Iris pigment epithelial cell (primary cell): ENCODE measurements around the gene KCNMB3.
"Not testable (repeated sequence)": the region's sequence is repeated elsewhere in the genome, so short reads cannot be mapped to it uniquely, and the experiment has no call there.

Source experiments
- DNase-seq: peaks from one replicate; pipeline ENCODE4 v3.0.0-alpha.2; 2011; ENCODE audit warnings: low read depth

Gene KCNMB3

DNA sequence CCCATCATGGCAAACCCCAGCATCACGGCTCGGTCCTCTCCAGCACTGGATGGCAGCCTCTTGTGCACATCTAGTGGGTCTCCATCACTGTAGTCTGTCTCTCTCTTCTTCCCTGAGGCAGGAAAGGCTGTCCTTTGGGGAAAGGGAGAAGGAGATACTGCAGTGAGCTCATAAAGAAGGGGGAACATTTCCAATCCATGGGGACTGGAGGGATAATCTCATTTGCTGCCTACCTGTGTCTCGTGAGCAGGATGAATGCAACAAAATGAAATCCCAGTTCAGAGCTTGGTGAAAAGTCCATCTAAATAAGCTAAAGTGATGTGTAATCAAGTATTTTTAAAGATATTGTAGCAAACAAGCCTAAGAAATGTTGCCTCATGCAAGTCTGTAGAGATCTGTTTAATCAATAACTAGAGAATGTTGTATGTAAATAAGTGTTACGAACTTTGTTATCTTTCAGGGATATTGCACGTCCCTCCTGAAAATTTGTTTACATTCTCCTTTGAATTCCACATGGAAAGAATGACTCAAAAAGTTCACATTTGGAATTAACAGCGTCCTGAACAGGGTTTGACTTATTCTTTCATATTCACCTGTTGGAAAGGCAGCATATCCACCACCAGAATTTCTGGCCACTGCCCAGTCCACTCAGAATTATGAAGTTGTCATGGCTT is at the start of gene KCNMB3:
Gene KCNMB3 (minus strand): TSS at position 312 of the 674 bp plus-strand sequence. CDS start 124 bp downstream, at position 188.
- no peak for DNase-seq

DNA sequence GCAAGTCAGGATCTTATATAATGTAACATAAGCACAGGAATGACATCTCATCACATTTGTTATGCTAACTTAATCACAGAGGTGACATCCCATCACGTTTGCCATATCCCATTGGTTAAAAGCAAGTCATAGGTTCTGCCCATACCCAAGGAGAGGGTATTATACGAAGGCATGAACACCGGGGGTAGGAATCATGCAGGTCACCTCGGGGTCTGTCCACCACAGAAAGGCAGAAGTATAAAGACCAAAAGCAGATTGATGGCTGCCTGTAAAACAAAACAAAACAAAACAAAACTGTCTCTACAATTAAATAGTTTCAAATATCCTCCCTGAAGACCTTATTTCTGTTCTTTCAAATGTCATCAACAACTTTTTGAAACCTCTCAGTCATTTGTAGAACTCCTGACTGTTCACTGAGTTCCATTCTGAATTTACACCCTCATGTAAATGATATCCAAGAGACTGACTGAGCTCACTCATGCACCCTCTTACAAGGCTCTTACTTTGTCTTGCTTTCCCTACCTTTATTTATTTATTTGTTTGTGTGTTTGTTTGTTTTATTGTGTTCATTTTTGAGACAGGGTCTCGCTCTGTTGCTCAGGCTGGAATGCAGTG is 49.2 kb upstream of the KCNMB3 start:
- DNase-seq: no peak

DNA sequence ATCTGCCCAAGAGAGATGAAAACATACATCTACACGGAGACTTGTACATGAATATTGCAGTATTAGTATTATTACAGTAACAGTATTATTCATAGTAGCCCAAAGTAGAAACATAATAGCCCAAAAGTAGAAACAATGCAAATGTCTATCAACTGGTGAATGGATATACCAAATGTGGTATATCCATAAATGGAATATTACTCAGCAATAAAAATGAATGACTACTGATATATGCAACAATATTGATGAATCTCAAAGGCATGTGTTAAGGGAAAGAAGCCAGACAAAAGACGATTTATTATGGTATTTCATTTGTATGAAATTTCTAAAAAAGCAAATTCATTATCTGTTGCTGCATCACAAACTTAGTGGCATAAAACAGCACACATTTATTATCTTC is 48.4 kb upstream of the KCNMB3 start:
- no peak for DNase-seq

DNA sequence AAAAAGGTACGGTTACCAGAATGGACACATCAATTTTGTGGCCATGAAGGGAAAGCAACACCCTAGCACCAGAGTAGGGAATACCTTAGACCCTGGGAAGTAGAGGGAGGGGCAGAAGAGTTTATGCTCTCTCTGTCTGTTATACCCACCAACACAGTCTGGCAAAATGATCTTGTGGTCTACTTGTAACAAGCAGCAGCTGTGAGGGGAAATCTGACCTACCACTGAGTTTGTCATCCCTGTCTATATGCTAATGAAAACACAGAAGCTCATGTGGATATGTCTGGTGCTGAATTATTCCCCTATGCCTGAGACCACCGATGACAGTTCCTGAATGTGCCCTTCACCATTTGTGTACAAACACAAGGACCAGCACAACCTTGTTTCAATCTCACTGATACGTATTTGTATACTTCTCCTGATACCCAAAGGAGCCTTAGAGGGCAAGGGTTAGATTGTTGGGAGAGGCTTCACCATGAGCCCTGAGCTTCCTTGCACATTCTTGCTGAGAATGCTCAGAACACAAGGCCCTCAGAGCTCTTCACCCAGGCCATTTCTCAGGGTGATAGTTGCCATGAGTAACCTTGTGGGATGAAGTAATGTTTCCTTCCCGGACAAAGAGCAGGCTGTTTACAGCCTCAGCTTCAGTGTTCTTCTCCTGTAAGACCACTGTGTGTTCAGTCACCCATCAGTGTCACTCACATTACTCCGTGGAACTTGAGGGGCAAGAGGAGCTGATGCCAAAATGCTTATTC is 47.2 kb upstream of the KCNMB3 start:
- peak; percentile 56 for DNase-seq

DNA sequence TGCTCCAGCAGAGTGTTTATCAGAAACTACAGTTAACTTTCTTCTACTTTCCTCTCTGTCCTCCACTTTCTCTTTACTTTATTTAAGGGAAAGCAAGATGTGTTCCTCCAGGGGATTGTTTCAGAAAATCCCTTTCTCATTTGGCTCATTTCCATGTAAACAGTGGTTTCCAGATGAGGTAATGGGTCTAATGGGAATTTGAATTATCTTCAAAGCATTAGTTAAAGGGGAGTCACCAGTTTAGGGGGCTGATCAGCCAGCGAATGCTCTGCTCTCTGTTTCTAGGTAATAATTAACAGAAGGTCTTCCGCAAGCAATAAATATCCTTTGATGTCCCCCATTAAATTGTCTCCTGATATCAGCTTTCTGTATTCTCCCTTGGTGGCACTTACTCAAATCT is 41.5 kb upstream of the KCNMB3 start:
- DNase-seq: peak; percentile 30

GRCh38 chr3:179289295-179289694 is 38.4 kb upstream of the KCNMB3 start:
- no peak for DNase-seq

GRCh38 chr3:179288845-179289244 is 37.9 kb upstream of the KCNMB3 start:
- DNase-seq: no peak

DNA sequence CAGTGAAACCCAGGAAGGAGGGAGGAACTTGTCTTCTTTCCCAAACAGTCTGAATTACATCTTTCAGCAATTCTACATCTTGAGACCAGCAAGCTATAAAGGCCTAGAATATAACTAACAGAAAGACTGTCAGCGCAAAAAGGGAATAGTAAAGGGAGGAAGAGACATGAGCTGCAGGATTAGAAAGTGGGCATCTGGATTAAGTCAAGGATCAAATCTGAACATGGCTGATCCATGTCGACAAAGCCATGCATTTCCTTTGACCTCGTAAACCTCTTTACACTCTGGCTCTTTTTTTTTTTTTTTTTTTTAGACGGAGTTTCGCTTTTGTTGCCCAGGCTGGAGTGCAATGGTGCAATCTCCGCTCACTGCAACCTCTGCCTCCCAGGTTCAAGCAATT is 35.4 kb upstream of the KCNMB3 start:
- no peak for DNase-seq

DNA sequence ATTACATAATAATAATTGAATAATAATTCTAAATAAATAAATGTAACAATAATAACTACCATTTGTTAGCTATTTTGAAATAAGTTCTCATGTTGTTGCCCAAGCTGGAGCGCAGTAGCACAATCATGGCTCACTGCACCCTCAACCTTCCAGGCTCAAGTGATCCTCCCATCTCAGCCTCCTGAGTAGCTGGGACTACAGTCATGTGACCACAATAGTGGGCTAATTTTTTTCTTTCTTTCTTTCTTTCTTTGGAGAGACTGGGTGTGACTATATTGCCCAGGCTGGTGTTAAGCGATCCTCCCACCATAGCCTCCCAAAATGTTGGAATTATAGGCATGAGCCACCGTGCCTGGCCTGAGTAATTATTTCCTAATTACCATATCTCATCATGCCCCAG is 30.9 kb upstream of the KCNMB3 start:
- no peak for DNase-seq

DNA sequence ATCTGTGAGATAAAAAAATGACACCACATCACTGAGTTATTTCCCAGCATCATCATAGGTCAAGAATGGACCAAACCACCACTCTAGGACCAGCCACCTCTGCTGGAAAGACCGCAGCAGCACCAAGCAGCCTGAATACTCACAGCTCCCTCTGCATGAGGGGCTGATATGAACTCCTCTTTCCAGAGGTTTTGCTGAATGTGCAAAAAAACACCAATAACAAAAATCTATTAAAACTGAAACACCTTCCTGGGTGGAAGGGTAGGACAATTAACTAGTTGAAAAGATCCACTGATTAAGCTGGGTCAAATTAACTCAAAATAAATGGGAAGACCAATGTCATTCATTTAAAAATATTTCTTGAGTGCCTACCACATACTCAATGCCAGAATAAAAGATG is 28.9 kb upstream of the KCNMB3 start:
- no peak for DNase-seq

GRCh38 chr3:179278932-179279693 is 28.2 kb upstream of the KCNMB3 start:
- no peak for DNase-seq

DNA sequence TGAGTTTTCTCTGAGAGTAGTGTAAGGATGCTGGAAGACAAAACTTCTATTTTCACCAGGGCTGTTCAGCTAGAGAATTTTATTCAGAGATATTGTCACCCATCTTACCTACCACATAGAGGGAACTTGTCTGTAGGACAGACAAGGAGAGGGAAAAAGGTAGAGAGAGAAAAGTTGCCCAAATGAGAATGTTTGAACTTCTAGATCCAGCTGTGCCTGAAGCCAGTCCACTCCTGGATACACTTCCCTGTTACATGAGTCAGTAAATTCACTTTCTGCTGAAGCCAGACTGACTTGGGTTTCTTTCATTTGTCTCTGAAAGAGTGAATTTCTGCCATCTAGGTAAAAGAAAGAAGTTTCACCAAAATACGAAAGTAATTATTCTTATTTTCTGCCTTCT is 27.2 kb upstream of the KCNMB3 start:
- DNase-seq: no peak

DNA sequence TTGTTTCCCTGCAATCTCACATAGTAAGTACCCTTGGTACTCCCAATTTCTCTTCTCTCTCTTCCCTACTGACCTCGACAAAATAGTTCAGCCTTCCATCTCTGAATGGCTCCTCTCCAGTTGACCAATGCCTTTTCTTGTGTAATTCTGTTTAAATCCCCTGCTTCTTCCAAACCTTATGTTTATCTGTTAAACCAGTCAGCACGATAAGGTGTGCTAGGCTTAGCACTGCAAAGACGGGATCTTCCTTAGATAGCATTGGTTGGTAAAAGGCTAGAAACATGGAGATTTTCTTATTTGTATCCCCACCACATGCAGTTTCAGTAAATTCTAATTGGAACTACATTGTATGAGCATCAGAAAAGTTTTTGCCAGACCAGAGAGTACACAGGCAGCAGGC is 25.8 kb upstream of the KCNMB3 start:
- DNase-seq: no peak

- DNase-seq: no peak
Observed at GRCh38 chr3:179276001-179276400, 25.1 kb upstream of the KCNMB3 start.

- not testable (repeated sequence) for DNase-seq
Observed at GRCh38 chr3:179274434-179274833, 23.5 kb upstream of the KCNMB3 start.

DNA sequence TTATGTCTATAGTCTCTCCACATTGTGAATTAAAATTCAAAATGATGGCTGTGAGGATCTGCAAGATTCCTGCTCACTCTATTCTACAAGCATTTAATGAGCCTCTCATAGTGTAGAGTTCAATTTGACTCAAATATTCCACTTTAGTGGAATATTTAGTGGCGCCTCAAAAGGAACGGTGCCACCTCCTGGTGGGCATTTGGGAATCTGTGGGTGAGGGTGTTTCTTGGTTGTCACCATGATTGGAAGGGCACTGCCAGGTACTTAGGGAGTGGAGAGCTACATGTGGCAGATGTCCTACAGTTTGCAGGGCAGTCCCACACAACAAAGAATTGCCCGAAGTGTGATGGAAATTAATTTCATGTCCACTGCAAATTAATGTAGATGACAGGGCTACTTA is 21.5 kb upstream of the KCNMB3 start:
- peak; percentile 15 for DNase-seq

DNA sequence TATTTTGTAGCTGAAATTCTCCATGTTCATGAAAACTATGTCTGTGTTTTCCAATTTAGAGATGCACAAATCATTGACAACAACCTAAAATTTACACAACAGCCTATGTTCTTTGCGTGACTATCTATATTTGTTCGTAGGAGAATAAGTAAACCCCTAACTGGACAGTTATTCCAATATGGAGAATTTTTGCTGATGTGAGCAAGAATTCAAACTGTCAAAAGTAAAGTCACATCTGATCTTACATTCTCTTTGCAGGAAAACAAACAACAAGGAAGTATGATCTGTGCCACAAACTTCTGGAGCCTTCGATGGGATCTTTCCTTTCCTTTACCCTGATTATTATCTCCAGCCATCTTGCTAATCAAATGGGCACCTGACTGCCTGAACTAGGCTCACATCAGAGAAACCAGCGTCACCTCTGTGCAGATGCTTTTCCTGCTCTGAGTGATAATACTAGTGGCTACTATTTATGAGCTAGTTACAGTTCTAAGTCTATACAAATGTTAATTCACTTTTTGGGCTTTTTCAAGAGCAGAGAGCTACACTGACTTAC is 18.3 kb upstream of the KCNMB3 start:
- DNase-seq: no peak

DNA sequence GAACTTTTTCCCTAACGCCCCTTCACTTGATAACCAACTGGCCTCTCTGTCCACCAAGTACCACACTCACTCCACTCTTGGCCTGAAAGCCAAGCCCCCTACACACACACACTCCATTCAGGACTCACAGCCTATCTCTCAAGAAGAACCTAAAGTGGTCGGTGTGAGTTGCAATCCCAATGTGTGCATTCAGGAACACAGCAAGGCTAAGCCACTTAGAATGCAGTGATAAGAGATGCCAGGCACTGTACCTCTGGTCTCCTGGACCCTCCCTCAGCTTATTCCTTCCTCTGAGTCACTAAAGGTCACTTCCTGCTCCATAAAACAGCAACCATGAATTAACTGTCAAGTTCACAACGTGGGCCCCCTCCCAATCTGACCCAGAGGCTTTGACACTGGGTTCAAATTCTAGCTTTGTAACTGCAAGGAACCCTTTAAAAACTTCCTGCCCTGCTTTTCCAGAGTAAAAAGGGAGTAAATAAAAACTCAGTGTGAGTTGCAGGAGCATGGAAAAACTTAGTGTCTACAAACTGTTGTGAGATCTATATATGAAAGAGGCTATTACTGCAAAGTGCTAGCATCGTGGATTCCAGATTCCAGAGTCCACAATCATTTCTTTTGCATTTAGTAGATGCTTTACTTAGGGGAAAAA is 17.6 kb upstream of the KCNMB3 start:
- DNase-seq: no peak

DNA sequence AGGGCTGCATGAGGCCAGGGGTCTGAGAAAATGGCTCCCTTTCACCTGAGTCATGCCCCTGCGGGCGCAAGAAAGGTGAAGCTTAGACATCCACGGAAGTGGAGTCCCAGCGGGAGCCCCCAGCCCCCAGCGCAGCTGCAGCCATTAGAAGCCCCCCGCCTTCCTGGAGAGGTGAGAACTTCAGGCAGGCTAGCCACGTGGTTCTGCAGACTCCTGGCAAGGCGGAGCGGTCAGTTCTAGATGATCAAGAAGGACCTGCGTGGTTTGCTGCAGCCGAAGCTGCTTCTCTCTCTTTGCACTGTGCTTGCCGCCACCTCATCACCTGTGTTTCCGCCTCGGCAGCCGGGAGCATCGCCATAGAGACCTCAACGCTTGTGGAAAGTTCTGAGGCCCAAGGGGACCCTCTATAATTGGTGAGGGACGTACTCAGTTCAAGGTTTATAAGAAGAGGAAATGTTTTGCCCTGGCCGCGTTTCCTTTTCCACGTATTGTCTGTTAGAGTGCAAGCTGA is 15.8 kb upstream of the KCNMB3 start:
- DNase-seq: no peak

DNA sequence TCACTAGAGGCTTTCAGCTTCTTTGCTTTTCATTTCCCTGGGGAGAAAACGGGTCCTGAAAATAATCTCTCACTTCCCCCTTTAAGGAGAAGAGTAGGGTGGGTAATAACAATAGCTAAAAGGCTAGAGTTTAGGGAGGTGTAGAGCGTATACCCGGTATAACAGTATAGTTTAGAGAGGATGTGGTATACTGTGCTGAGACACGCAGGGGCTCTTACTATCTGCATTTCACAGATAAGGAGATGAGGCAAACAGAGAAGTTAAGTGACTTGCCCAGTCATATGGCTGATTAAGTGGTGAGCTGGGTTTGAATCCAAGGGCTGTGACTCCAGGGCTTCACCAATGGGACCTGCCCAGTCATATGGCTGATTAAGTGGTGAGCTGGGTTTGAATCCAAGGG is 15.0 kb upstream of the KCNMB3 start:
- DNase-seq: no peak

GRCh38 chr3:179265092-179265491 is 14.2 kb upstream of the KCNMB3 start:
- no peak for DNase-seq

GRCh38 chr3:179264449-179264848 is 13.5 kb upstream of the KCNMB3 start:
- DNase-seq: no peak
